ENCODE data around the gene COX8C. TPM values are rescaled to one million over a fixed set of nuclear protein-coding genes. Genes with fewer than 3 reads are reported as not detected.
"Not testable (repeated sequence)": the region's sequence is repeated elsewhere in the genome, so short reads cannot be mapped to it uniquely, and the experiment has no call there.

The COX8C gene
- total RNA-seq, 4 donors from 2014 or later: not detected

DNA sequence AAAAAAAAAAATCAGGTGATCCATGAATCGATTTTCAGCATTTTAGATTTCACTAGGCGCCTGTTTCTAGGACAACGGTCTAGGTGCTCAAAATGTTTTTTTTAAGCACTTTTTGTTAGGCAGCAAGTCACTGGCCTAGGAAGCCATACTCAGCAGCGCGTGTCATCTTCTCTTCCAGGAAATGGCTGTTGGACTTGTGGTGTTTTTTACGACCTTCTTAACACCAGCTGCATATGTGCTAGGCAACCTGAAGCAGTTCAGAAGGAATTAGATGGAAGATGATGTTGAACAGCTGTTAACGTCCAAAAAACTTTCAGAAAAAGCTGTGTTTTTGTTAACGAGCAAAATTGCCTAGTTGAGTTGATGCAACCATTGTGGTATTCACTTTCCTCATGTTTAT lies 868 bp downstream of the COX8C start:
- Histone ChIP-seq H3K27ac (no peak overlapping the region), H3K4me1 (no peaks in the 10 kb centered on the region), H3K27me3 (no peaks in the 10 kb centered on the region), H3K9me3 (peaks cover 0 to 15% (median 0%) of the 10 kb centered on the region in 4 donors), H3K4me3 (no peak overlapping the region), H3K36me3 (no peaks in the 10 kb centered on the region)
- TF ChIP-seq, protein P1, sequence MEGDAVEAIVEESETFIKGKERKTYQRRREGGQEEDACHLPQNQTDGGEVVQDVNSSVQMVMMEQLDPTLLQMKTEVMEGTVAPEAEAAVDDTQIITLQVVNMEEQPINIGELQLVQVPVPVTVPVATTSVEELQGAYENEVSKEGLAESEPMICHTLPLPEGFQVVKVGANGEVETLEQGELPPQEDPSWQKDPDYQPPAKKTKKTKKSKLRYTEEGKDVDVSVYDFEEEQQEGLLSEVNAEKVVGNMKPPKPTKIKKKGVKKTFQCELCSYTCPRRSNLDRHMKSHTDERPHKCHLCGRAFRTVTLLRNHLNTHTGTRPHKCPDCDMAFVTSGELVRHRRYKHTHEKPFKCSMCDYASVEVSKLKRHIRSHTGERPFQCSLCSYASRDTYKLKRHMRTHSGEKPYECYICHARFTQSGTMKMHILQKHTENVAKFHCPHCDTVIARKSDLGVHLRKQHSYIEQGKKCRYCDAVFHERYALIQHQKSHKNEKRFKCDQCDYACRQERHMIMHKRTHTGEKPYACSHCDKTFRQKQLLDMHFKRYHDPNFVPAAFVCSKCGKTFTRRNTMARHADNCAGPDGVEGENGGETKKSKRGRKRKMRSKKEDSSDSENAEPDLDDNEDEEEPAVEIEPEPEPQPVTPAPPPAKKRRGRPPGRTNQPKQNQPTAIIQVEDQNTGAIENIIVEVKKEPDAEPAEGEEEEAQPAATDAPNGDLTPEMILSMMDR (IDR thresholded peaks at IDR 0.05): no peak
- TF ChIP-seq POLR2A (IDR thresholded peaks at IDR 0.05) (no peak), EP300 (IDR thresholded peaks at IDR 0.05) (no peak)
- DNase-seq (ENCODE audit: low spot score in 2 of 2): no peak
- WGBS, 2 donors: 69 to 73% methylated on average over 8 of the region's 8 CpGs

DNA sequence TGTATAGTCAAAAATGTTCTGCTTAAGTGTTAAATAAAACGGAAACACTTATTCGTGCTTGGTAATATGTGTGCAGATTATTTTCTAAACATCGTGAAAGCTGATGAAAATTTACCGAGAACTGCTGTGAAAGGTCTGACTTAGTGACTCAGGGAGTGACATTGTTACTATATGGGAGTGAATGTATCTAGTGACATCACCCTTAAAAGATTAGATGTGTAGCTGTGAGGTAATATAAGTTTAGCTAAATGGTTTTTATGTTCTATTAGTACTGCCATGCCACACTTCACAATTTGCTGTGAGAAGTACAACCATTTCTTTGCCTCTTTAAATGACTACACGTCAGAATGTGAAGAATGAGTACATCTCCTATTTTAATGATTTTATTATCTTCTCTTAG lies 1.3 kb downstream of the COX8C start:
- no peaks in the 10 kb centered on the region for H3K4me1 ChIP-seq
- no peak for DNase-seq (ENCODE audit: low spot score in 2 of 2)
- 81 to 85% methylated on average over 5 of the region's 5 CpGs for WGBS, 2 donors
- peaks cover 0 to 15% (median 0%) of the 10 kb centered on the region in 4 donors for H3K9me3 ChIP-seq
- H3K27me3 ChIP-seq: no peaks in the 10 kb centered on the region
- H3K27ac ChIP-seq: no peak overlapping the region
- no peaks in the 10 kb centered on the region for H3K36me3 ChIP-seq
- no peak for TF ChIP-seq EP300 (IDR thresholded peaks at IDR 0.05)
- TF ChIP-seq POLR2A (IDR thresholded peaks at IDR 0.05): no peak
- TF ChIP-seq, protein P1 (IDR thresholded peaks at IDR 0.05): no peak
- H3K4me3 ChIP-seq: no peak overlapping the region

DNA sequence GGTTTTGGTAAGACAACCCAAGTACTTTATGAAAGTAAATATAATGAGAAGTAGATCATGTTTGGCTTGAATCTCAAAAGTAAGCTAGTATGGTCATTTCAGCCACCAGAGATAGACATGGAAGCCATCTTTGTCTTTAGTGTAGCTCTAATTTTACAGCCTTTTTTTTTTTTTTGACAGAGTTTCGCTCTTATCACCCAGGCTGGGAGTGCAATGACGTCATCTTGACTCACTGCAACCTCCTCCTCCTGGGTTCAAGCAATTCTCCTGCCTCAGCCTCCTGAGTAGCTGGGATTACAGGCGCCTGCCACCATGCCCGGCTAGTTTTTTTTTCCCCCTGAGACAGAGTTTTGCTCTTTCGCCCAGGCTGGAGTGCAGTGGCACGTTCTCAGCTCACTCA lies 7.9 kb downstream of the COX8C start:
- 83 to 91% methylated on average over 6 of the region's 6 CpGs for WGBS, 2 donors
- not testable (repeated sequence) for H3K4me1 ChIP-seq

DNA sequence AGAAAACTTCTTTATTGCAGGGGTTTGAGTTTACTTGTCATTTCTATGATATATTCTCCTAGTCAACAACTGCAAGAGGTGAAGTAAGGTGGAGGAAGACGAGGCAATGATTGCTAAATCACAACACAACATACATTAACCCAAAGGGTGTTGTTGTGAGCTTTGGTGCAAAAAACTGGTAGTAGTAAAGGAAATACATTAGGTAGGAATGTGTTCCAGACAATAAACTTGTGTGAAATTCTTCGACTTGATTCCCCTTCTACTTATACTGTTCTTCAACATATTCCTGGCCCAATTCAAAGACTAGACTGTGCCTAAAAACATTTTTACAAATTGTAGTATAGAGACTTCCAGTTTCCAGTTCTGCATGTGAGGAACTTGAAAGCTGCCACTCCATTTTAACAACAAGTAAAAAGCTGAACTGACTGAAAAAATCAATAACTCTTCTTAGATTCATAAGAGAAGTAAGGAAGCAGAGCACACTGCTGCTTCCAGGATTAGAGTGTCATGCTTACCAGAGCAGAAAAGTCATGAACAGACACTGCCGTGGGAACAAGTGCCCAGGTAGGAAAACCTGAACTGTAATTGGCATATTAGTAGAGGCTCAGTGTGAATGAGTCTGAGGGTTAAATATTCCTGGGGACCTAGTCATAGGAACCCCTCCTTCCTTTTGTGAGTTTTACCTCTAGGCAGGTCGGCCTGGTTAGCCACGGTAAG lies 22.2 kb downstream of the COX8C start:
- Histone ChIP-seq H3K4me1 (no peaks in the 10 kb centered on the region), H3K4me3 (no peak overlapping the region), H3K27me3 (no peaks in the 10 kb centered on the region), H3K27ac (no peak overlapping the region), H3K36me3 (no peaks in the 10 kb centered on the region), H3K9me3 (peaks cover 0 to 3% (median 0%) of the 10 kb centered on the region in 4 donors)
- DNase-seq (ENCODE audit: low spot score in 2 of 2): no peak
- 57 to 60% methylated on average over 5 of the region's 5 CpGs for WGBS, 2 donors
- TF ChIP-seq EP300 (IDR thresholded peaks at IDR 0.05): no peak
- no peak for TF ChIP-seq POLR2A (IDR thresholded peaks at IDR 0.05)
- TF ChIP-seq, protein P1 (IDR thresholded peaks at IDR 0.05): no peak

More for the DNA sequence above, 7.9 kb downstream of the COX8C start:
- H3K27me3 ChIP-seq; H3K4me3 ChIP-seq; H3K9me3 ChIP-seq; DNase-seq (ENCODE audit: low spot score in 2 of 2); H3K36me3 ChIP-seq; H3K27ac ChIP-seq: not testable (repeated sequence)

DNA sequence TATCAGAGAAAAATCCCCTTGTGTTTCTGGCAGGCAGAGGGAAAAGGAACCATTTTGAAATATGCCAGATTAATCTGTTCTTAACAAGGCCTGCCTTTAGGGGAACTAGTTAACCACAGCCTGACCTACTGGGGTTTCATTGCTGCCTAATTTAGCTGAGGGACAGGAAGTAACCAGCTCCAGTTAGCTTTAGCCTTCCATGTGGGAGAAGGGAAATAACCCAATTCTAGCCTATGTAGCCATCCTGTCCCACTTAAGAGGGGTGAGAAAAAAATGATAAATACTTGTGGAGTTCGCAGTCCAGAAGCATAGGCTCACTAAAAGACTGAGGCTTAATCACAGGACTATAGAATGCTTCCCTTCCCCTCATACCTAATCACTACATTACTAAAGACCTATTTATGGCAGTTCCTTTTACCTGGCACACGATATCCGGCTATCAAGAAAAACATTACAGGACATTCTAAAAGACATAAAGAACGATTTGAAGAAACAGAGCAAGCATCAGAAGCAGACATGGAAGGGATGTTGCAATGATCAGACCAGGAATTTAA lies 22.8 kb downstream of the COX8C start:
- Histone ChIP-seq H3K9me3 (peaks cover 0 to 3% (median 0%) of the 10 kb centered on the region in 4 donors), H3K27ac (no peak overlapping the region), H3K27me3 (no peaks in the 10 kb centered on the region), H3K4me3 (no peak overlapping the region), H3K36me3 (no peaks in the 10 kb centered on the region), H3K4me1 (no peaks in the 10 kb centered on the region)
- TF ChIP-seq EP300 (IDR thresholded peaks at IDR 0.05) (no peak), POLR2A (IDR thresholded peaks at IDR 0.05) (no peak)
- TF ChIP-seq, protein P1 (IDR thresholded peaks at IDR 0.05): no peak
- WGBS, 2 donors: 80 to 81% methylated on average over 4 of the region's 4 CpGs
- no peak for DNase-seq (ENCODE audit: low spot score in 2 of 2)
